Sigmoid colon (tissue), 7 donors: ENCODE results near the gene CTNND2. TPM values are rescaled to one million over a fixed set of nuclear protein-coding genes. Genes with fewer than 3 reads are reported as not detected.

ENCODE experiments used
- DNase-seq: peaks from one replicate; pipeline ENCODE4 v3.0.0-alpha.2; 2019
- H3K27ac ChIP-seq, 4 donors: fragments of 200-600 bp; sonication (generic); one replicate each; pipeline ENCODE4 v1.5.1; 2016 to 2019; ENCODE audit warnings: mild to moderate bottlenecking in 1 of 4
- H3K27me3 ChIP-seq, 3 donors: fragments of 200-600 bp; sonication (generic); one replicate each; pipeline ENCODE4 v1.5.1; 2019; ENCODE audit warnings: mild to moderate bottlenecking in 1 of 3
- H3K36me3 ChIP-seq, 4 donors: fragments of 200-600 bp; sonication (generic); one replicate each; pipeline ENCODE4 v1.5.1; 2016 to 2019
- H3K4me1 ChIP-seq, 4 donors: fragments of 200-600 bp; sonication (generic); one replicate each; pipeline ENCODE4 v1.5.1; 2017 to 2019
- H3K4me3 ChIP-seq, 4 donors: fragments of 200-600 bp; sonication (generic); one replicate each; pipeline ENCODE4 v1.5.1; 2017 to 2019; ENCODE audit warnings: mild to moderate bottlenecking in 2 of 4, moderate library complexity in 1 of 4
- H3K9me3 ChIP-seq, 4 donors: fragments of 200-600 bp in 3 of 4; sonication (generic) in 3 of 4; one replicate each; pipeline versions ENCODE4 v1.5.1 to v1.6.1; 2013 to 2019
- EP300 ChIP-seq, 4 donors: sonication (generic); formaldehyde crosslinking; IDR thresholded peaks; one replicate each; pipeline ENCODE4 v1.6.1; 2017; ENCODE audit warnings: antibody characterized with exemption in 4 of 4
- POLR2A ChIP-seq, 2 donors: fragments of 450-650 bp; IDR thresholded peaks; one replicate each; pipeline ENCODE4 v1.6.1; 2016; ENCODE audit warnings: antibody characterized with exemption in 2 of 2, mild to moderate bottlenecking in 2 of 2, moderate library complexity in 2 of 2
- POLR2AphosphoS5 ChIP-seq, 4 donors: sonication (generic); formaldehyde crosslinking; IDR thresholded peaks; one replicate each; pipeline ENCODE4 v1.6.1; 2017; ENCODE audit warnings: antibody characterized with exemption in 4 of 4
- WGBS, 2 donors: extraction: QIAGEN DNeasy Blood & Tissue Kit; methylation state at CpG; one replicate each; pipeline ENCODE4 v1.1.7; 2013; 5-methylcytosine and 5-hydroxymethylcytosine counted together
- intact Hi-C: fragments of 100-400 bp; cut with DNase I; formaldehyde crosslinking; loops from one replicate; pipeline ENCODE4 v1.15.1; 2023
- polyA plus RNA-seq, 3 donors: library from polyadenylated mRNA; stranded (reverse); fragments of 200-250 nt; gene quantifications; one replicate each; pipeline ENCODE4 v1.2.3, GENCODE V29; 2013
- total RNA-seq, 4 donors: library from RNA; depleted of rRNA; stranded (reverse); fragments of >200 nt; gene quantifications; one replicate each; pipeline ENCODE4 v1.1.0, GENCODE V29; 2016
- TF ChIP-seq, protein P1 (sequence below), 4 experiments: fragments of 450-650 bp in 3 of 4; fragments of 200-600 bp in 1 of 4; IDR thresholded peaks; one replicate each; pipeline ENCODE4 v1.5.1; 2016 to 2019; ENCODE audit warnings: antibody characterized with exemption in 4 of 4, mild to moderate bottlenecking in 3 of 4, moderate library complexity in 2 of 4
- donor health status: healthy with polysubstance abuse.
- donor health status: Bipolar disorder and iron deficiency.
- donor health status: healthy.

CTNND2 gene
- total and polyA plus RNA-seq, 7 donors, result 0.36 to 2.5 (median 0.84) TPM; not detected in 1

DNA sequence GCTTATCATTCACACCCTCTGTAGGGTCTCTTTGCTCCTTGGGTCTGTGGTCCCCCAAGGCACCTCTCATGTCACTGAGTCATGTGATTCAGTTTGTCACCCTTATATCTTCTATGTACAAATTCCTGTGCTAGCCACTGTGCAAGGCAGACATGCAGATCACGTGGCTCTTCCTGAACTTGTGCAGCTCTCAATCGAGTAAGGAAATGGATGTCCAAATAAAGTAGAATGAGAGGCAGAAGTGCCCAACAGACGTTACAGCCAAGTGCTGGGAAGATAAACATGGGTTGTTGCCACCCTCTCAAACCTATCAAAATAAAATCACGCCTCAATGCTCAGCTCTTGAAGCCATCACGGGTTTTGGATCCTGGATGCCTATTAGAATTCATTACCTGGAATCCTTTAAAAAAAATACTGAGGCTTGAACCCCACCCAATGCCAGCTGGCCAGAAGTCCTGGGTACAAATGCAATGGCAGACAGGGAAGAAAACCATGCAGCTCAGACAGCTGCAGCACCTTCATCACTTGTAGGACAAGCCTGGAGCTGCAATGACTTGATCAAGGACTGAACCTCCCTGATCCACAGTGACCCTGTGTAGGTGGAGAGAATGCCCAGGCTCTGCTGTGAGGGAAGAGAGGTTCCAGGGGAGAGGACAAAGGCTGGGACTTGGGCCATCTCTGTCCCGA, 914.5 kb downstream of the CTNND2 start:
- H3K36me3 ChIP-seq, result no peaks in the 10 kb centered on the region
- H3K27me3 ChIP-seq, result peaks cover 0 to 31% (median 15%) of the 10 kb centered on the region in 3 donors
- H3K4me1 ChIP-seq, result no peaks in the 10 kb centered on the region
- H3K4me3 ChIP-seq, result no peak overlapping the region
- no peak for DNase-seq
- no peak overlapping the region for H3K27ac ChIP-seq
- H3K9me3 ChIP-seq, result no peaks in the 10 kb centered on the region
- WGBS, 2 donors, result 49 to 51% methylated on average over 6 of the region's 6 CpGs
- intact Hi-C loops, result no loop called here
- TF ChIP-seq POLR2AphosphoS5 (IDR thresholded peaks at IDR 0.05) (no peak), EP300 (IDR thresholded peaks at IDR 0.05) (no peak), POLR2A (IDR thresholded peaks at IDR 0.05) (no peak)
- TF ChIP-seq, protein P1, sequence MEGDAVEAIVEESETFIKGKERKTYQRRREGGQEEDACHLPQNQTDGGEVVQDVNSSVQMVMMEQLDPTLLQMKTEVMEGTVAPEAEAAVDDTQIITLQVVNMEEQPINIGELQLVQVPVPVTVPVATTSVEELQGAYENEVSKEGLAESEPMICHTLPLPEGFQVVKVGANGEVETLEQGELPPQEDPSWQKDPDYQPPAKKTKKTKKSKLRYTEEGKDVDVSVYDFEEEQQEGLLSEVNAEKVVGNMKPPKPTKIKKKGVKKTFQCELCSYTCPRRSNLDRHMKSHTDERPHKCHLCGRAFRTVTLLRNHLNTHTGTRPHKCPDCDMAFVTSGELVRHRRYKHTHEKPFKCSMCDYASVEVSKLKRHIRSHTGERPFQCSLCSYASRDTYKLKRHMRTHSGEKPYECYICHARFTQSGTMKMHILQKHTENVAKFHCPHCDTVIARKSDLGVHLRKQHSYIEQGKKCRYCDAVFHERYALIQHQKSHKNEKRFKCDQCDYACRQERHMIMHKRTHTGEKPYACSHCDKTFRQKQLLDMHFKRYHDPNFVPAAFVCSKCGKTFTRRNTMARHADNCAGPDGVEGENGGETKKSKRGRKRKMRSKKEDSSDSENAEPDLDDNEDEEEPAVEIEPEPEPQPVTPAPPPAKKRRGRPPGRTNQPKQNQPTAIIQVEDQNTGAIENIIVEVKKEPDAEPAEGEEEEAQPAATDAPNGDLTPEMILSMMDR (IDR thresholded peaks at IDR 0.05), result no peak

DNA sequence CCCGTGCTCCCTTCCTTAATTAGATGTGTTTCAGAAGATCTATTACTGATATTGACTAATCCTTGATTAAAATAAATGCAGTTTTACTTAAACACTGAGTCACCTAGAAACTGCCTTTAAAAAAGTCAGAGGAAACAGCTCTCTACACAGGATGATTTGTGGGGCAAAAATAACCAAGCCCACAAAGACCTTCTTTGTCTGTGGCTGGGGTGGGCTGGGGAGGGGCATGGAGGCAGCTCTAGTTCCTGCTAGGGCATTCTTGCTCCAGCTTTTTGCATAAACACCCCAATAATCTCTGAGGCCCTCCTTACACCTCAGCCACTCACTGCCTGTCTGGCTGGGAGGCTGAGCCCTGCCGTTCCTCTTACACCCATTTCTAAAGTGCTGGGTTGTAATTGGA, 915.6 kb downstream of the CTNND2 start:
- no peaks in the 10 kb centered on the region for H3K36me3 ChIP-seq
- no peaks in the 10 kb centered on the region for H3K9me3 ChIP-seq
- H3K4me3 ChIP-seq, result no peak overlapping the region
- H3K27ac ChIP-seq, result no peak overlapping the region
- WGBS, 2 donors, result 32 to 41% methylated on average over 2 of the region's 2 CpGs
- no peak for DNase-seq
- TF ChIP-seq EP300 (IDR thresholded peaks at IDR 0.05), result no peak
- TF ChIP-seq POLR2AphosphoS5 (IDR thresholded peaks at IDR 0.05), result no peak
- TF ChIP-seq POLR2A (IDR thresholded peaks at IDR 0.05), result no peak
- TF ChIP-seq, protein P1 (IDR thresholded peaks at IDR 0.05), result no peak
- peaks cover 0 to 28% (median 11%) of the 10 kb centered on the region in 3 donors for H3K27me3 ChIP-seq
- no peaks in the 10 kb centered on the region for H3K4me1 ChIP-seq
- intact Hi-C loops, result no loop called here

DNA sequence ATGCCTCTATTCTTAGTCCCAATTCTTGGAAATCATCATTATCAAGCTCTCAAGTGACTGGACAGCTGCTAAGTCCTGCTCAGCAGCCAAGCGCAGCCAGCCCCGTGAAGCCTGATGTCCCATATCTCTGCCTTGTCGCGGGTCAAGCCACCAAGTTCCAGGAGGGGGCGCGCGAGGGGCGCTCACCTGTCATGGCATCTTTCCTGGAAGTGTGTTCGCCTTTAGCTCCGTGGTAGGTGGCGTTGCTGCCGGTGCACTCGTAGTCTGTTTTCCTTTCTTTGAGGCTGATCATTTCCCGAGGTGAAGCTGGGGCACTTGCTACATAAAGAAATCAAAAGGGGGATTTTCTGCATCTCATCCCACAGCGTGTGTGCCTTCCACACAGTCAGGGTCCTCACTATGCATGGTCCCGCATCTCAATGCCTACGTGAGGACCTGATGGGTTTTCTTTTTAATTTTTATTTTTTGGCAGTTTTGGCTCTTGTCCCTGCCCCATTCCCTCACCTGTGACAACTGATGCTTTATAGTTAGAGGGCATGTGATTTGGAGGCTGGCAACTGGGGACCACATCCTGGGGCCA, 916.2 kb downstream of the CTNND2 start:
- H3K36me3 ChIP-seq, result no peaks in the 10 kb centered on the region
- TF ChIP-seq, protein P1 (IDR thresholded peaks at IDR 0.05), result peak in 2 of 4 experiments; percentile 10 to 30
- TF ChIP-seq POLR2AphosphoS5 (IDR thresholded peaks at IDR 0.05), result no peak
- intact Hi-C loops, result no loop called here
- DNase-seq, result no peak
- 13 to 16% methylated on average over 17 of the region's 17 CpGs for WGBS, 2 donors
- no peaks in the 10 kb centered on the region for H3K9me3 ChIP-seq
- H3K4me3 ChIP-seq, result no peak overlapping the region
- no peak overlapping the region for H3K27ac ChIP-seq
- peaks cover 0 to 27% (median 11%) of the 10 kb centered on the region in 3 donors for H3K27me3 ChIP-seq
- no peaks in the 10 kb centered on the region for H3K4me1 ChIP-seq

DNA sequence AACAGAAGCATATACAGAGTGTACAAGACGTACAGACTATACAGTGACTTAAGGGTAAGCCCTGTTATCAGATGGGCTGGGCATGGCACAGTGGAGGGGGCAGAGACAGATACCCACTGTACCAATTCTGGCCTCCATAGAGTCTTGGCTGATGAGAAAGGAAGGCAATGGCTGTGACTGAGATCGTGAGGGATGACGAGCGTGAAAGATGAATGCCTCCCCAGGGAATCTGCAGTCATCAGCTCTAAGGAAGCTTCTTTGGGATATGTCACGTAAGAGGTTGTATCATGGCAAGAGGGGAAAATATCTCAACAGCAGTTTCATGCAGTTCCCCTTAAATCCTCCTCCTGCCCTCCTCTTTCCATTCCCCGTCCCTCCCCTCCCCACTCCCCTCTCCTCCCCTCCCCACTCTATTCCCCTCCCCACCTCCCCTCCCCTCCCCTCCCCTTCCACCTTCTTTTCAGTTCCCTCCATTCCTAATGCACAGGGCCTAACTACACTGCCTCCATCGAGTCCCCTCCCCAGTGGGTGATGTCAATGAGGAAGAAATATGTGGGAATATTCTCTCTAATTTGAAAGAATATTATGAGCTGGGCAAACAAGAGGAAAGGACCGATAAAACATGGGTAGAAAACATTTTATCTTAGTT, 916.8 kb downstream of the CTNND2 start:
- WGBS, 2 donors, result 54 to 70% methylated on average over 8 of the region's 8 CpGs
- no peak for TF ChIP-seq EP300 (IDR thresholded peaks at IDR 0.05)
- TF ChIP-seq, protein P1 (IDR thresholded peaks at IDR 0.05), result no peak
- TF ChIP-seq POLR2A (IDR thresholded peaks at IDR 0.05), result no peak
- no peak for TF ChIP-seq POLR2AphosphoS5 (IDR thresholded peaks at IDR 0.05)
- intact Hi-C loops, result no loop called here

More for the DNA sequence above, 916.8 kb downstream of the CTNND2 start:
- Histone ChIP-seq H3K36me3 (no peaks in the 10 kb centered on the region), H3K27ac (no peak overlapping the region), H3K4me1 (no peaks in the 10 kb centered on the region), H3K27me3 (peaks cover 0 to 26% (median 11%) of the 10 kb centered on the region in 3 donors), H3K4me3 (no peak overlapping the region), H3K9me3 (no peaks in the 10 kb centered on the region)
- no peak for DNase-seq
